ENCODE data around the gene HTR3C. TPM values are rescaled to one million over a fixed set of nuclear protein-coding genes. Genes with fewer than 3 reads are reported as not detected.

HTR3C gene
- total RNA-seq, 1 experiment from 2014 or later: not detected

DNA sequence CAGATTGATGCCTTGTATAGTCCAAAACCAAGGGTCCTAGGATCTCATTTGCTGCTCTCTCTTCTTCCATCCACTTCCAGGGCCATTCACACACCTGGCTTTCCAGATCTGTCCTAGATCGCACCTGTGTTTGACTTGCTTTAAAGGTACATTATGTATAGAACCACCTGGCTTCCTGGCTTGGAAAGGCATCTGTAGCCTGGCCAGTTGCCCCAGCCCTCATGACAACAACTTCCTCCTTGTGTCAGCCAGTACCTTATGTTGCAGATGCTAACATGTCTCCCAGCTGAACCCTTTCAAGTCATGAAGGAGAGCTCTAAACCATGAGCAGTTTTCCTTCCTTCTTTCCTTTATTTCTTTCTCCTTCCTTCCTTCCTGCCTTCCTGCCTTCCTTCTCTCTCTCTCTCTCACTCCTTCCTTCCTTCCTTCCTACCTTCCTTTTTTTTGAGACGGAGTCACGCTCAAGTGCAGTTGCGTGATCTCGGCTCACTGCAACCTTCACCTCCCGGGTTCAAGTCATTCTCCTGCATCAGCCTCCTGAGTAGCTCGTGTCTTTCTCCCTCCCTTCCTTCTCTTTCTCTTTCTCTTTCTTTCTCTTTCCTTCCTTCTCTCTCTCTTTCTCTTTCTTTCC is 2.5 kb upstream of the HTR3C start:
- DNase-seq (ENCODE audit: low read depth, low spot score) (no peak), ATAC-seq (no peak)
- Histone ChIP-seq H3K27me3 (ENCODE audit: insufficient read depth, low read length) (no peaks in the 10 kb centered on the region), H3K9me3 (ENCODE audit: control insufficient read depth in 1 of 2, insufficient read depth in 1 of 2, low read depth in 1 of 2, low read length in 2 of 2) (no peaks in the 10 kb centered on the region), H3K79me2 (ENCODE audit: insufficient read depth, low read length) (no peaks in the 10 kb centered on the region), H3K36me3 (ENCODE audit: control insufficient read depth in 1 of 2, insufficient read depth in 2 of 2, low read length in 2 of 2) (no peaks in the 10 kb centered on the region), H3K9ac (ENCODE audit: low read length) (no peak overlapping the region), H3K4me3 (replicated peaks in 1 of 2; ENCODE audit: low read depth in 1 of 2, low read length in 2 of 2) (no peak overlapping the region), H4K20me1 (ENCODE audit: insufficient read depth) (no peaks in the 10 kb centered on the region), H3K4me1 (ENCODE audit: control insufficient read depth in 1 of 2, insufficient read depth in 2 of 2, low read length in 2 of 2) (no peaks in the 10 kb centered on the region), H3K9me2 (ENCODE audit: insufficient read depth) (no peaks in the 10 kb centered on the region), H3K27ac (ENCODE audit: low read depth, low read length) (no peak overlapping the region), H2AFZ (ENCODE audit: low read depth, low read length, poor library complexity, severe bottlenecking) (no peak overlapping the region), H3K4me2 (ENCODE audit: low read length) (no peak overlapping the region)
- POLR2A ChIA-PET: interaction anchor here (0.7 to 1.0 kb wide), 2 partner anchors 30 to 32 kb away, joined by 3 read pairs; partner anchors contain the start of gene ABCC5
- no TSS peak for BruUV-seq (replicated peaks)
- TF ChIP-seq YY1 (IDR thresholded peaks at IDR 0.05; ENCODE audit: extremely low read depth, insufficient replicate concordance, low read depth, low read length) (no peak), ELF1 (IDR thresholded peaks at IDR 0.05; ENCODE audit: borderline replicate concordance, low read depth) (no peak), SP1 (IDR thresholded peaks at IDR 0.05; ENCODE audit: low read depth) (no peak), EZH2 (IDR thresholded peaks at IDR 0.05) (no peak), ZBTB33 (IDR thresholded peaks at IDR 0.05; ENCODE audit: extremely low read depth, insufficient replicate concordance, low read length) (no peak), FOSL1 (IDR thresholded peaks at IDR 0.05; ENCODE audit: low read depth) (no peak), POLR2AphosphoS5 (IDR thresholded peaks at IDR 0.05; ENCODE audit: low read depth, low read length) (no peak), POLR2A (IDR thresholded peaks at IDR 0.05; ENCODE audit: borderline replicate concordance, extremely low read depth, insufficient read depth, insufficient read length) (no peak), EZH2phosphoT487 (IDR thresholded peaks at IDR 0.05; ENCODE audit: borderline replicate concordance) (no peak), ZFX (IDR thresholded peaks at IDR 0.05) (no peak), TCF7L2 (IDR thresholded peaks at IDR 0.05; ENCODE audit: borderline replicate concordance, extremely low read depth, insufficient read depth, insufficient read length) (no peak), JUND (IDR thresholded peaks at IDR 0.05) (no peak), CEBPB (IDR thresholded peaks at IDR 0.05; ENCODE audit: low read depth) (no peak), ZNF274 (IDR thresholded peaks at IDR 0.05; ENCODE audit: low read depth, low read length) (no peak), SRF (IDR thresholded peaks at IDR 0.05; ENCODE audit: low read depth) (no peak), SIN3A (IDR thresholded peaks at IDR 0.05; ENCODE audit: low read depth) (no peak)
- TF ChIP-seq, protein P1, sequence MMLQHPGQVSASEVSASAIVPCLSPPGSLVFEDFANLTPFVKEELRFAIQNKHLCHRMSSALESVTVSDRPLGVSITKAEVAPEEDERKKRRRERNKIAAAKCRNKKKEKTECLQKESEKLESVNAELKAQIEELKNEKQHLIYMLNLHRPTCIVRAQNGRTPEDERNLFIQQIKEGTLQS (IDR thresholded peaks at IDR 0.05): no peak
- TF ChIP-seq, protein P2, sequence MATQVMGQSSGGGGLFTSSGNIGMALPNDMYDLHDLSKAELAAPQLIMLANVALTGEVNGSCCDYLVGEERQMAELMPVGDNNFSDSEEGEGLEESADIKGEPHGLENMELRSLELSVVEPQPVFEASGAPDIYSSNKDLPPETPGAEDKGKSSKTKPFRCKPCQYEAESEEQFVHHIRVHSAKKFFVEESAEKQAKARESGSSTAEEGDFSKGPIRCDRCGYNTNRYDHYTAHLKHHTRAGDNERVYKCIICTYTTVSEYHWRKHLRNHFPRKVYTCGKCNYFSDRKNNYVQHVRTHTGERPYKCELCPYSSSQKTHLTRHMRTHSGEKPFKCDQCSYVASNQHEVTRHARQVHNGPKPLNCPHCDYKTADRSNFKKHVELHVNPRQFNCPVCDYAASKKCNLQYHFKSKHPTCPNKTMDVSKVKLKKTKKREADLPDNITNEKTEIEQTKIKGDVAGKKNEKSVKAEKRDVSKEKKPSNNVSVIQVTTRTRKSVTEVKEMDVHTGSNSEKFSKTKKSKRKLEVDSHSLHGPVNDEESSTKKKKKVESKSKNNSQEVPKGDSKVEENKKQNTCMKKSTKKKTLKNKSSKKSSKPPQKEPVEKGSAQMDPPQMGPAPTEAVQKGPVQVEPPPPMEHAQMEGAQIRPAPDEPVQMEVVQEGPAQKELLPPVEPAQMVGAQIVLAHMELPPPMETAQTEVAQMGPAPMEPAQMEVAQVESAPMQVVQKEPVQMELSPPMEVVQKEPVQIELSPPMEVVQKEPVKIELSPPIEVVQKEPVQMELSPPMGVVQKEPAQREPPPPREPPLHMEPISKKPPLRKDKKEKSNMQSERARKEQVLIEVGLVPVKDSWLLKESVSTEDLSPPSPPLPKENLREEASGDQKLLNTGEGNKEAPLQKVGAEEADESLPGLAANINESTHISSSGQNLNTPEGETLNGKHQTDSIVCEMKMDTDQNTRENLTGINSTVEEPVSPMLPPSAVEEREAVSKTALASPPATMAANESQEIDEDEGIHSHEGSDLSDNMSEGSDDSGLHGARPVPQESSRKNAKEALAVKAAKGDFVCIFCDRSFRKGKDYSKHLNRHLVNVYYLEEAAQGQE (IDR thresholded peaks at IDR 0.05; ENCODE audit: low read depth): no peak
- RAD21 ChIA-PET (ENCODE audit: low non-redundant PET in 1 of 2, low total read pairs in 2 of 2, uncharacterized antibody in 2 of 2, unreplicated experiment in 2 of 2): no interaction called here
- CTCF ChIA-PET: no interaction called here
- intact Hi-C loops (cut with micrococcal nuclease): no loop called here
